ENCODE data around the gene WBP11.

- TF ChIP-seq CTCF (IDR thresholded peaks at IDR 0.05 in 8 of 11, conservative IDR thresholded peaks at IDR 0.05 in 3 of 11) = peak in 2 of 11 experiments; percentile 13 to 22
- peak in 1 of 3 donors; percentile 88 for TF ChIP-seq POLR2A (IDR thresholded peaks at IDR 0.05)
- TF ChIP-seq POLR2AphosphoS5 (IDR thresholded peaks at IDR 0.05) = peak; percentile 77 to 93 (median 85)
Observed at GRCh38 chr12:14803011-14803829, at the start of gene WBP11, which contains the start of gene C12orf60.

Measured in spleen (tissue), 7 donors.